LNCaP clone FGC (cell line): ENCODE results near the gene PSMA1.

Experiments used
- DNase-seq: peaks from one replicate; pipeline ENCODE4 v3.0.0-alpha.2; 2011; ENCODE audit warnings: low read depth
- H3K4me3 ChIP-seq: 2 replicates; pipeline ENCODE4 v1.5.1; 2011; ENCODE audit warnings: mild to moderate bottlenecking, low read depth, low read length, control low read depth
- CTCF ChIP-seq: IDR thresholded peaks from 2 replicates; pipeline ENCODE4 v1.5.1; 2012; ENCODE audit warnings: mild to moderate bottlenecking; ENCODE audit not compliant: control insufficient read depth, insufficient read depth; ENCODE audit errors: extremely low read depth

PSMA1 gene

GRCh38 chr11:14480716-14481115 is 39.5 kb downstream of the PSMA1 start:
- DNase-seq, result no peak
- no peak for TF ChIP-seq CTCF
- no peak overlapping the region for H3K4me3 ChIP-seq

GRCh38 chr11:14471127-14471526 is 49.1 kb downstream of the PSMA1 start:
- DNase-seq, result no peak
- no peak for TF ChIP-seq CTCF
- H3K4me3 ChIP-seq, result no peak overlapping the region

- no peak for TF ChIP-seq CTCF
- H3K4me3 ChIP-seq, result no peak overlapping the region
- peak; percentile 50 for DNase-seq
These were observed 56.6 kb downstream of the PSMA1 start for GRCh38 chr11:14463623-14464022.

- H3K4me3 ChIP-seq, result no peak overlapping the region
- DNase-seq, result no peak
- no peak for TF ChIP-seq CTCF
These were observed 60.0 kb downstream of the PSMA1 start for GRCh38 chr11:14460147-14460546.

GRCh38 chr11:14458377-14458776 is 61.8 kb downstream of the PSMA1 start:
- DNase-seq, result no peak
- no peak for TF ChIP-seq CTCF
- H3K4me3 ChIP-seq, result no peak overlapping the region

GRCh38 chr11:14455648-14456430 is 64.3 kb downstream of the PSMA1 start:
- no peak overlapping the region for H3K4me3 ChIP-seq
- DNase-seq, result no peak
- no peak for TF ChIP-seq CTCF
